T-cell (primary cell): ENCODE measurements around the gene OR14A2. TPM values are rescaled to one million over a fixed set of nuclear protein-coding genes. Genes with fewer than 3 reads are reported as not detected.

Experiments
- ATAC-seq, 4 experiments: fragments of 200-7000 bp in 3 of 4; fragments of 150-1000 bp in 1 of 4; cut with Tn5 transposase; replicated peaks in 1 of 4; 1 replicate in 3 of 4; 2 replicates in 1 of 4; pipeline ENCODE4 v1.10.0; 2021; ENCODE audit warnings: moderate library complexity in 3 of 4, mild to moderate bottlenecking in 2 of 4, moderate number of reproducible peaks in 1 of 4
- CTCF ChIA-PET, 2 donors: fragments of 300-600 bp; sonication (Branson Sonifier 250); formaldehyde crosslinking; loops; one replicate each; lab custom pipeline; 2022; ENCODE audit warnings: antibody characterized with exemption in 2 of 2; lab: Charles Lee
- POLR2A ChIA-PET, 2 donors: fragments of 300-600 bp; sonication (Branson Sonifier 250); formaldehyde crosslinking; loops; one replicate each; lab custom pipeline; 2022; ENCODE audit warnings: antibody characterized with exemption in 2 of 2; lab: Charles Lee
- DNase-seq, 35 experiments: peaks; one replicate each; pipeline versions ENCODE4 v3.0.0 to v3.0.0-alpha.2; 2013 to 2023
- H3K27ac ChIP-seq: one replicate; pipeline ENCODE4 v1.5.1; 2013; ENCODE audit warnings: low read length
- H3K27me3 ChIP-seq, 2 experiments: replicated peaks in 1 of 2; 1 replicate in 1 of 2; 2 replicates in 1 of 2; pipeline versions ENCODE4 v1.6.1 to v1.7.0; 2013; ENCODE audit warnings: low read length in 1 of 2, mixed read lengths in 1 of 2; ENCODE audit not compliant: control insufficient read depth in 2 of 2, insufficient read depth in 2 of 2; ENCODE audit errors: extremely low read depth in 1 of 2
- H3K36me3 ChIP-seq, 2 donors: 1 replicate in 1 of 2; 2 replicates in 1 of 2; pipeline versions ENCODE4 v1.6.1 to v1.7.0; 2013; ENCODE audit warnings: low read length in 1 of 2; ENCODE audit not compliant: control insufficient read depth in 2 of 2, insufficient read depth in 1 of 2; ENCODE audit errors: extremely low read depth in 1 of 2
- H3K4me1 ChIP-seq, 2 experiments: 1 replicate in 1 of 2; 2 replicates in 1 of 2; pipeline versions ENCODE4 v1.6.1 to v1.7.0; 2013; ENCODE audit warnings: low read length in 2 of 2, mixed read lengths in 1 of 2; ENCODE audit not compliant: insufficient read depth in 2 of 2, control insufficient read depth in 1 of 2; ENCODE audit errors: extremely low read depth in 1 of 2
- H3K4me3 ChIP-seq, 2 donors: 1 replicate in 1 of 2; 2 replicates in 1 of 2; pipeline versions ENCODE4 v1.5.1 to v1.7.0; 2013; ENCODE audit warnings: mild to moderate bottlenecking in 2 of 2, low read length in 1 of 2, moderate library complexity in 1 of 2; ENCODE audit not compliant: control insufficient read depth in 1 of 2; ENCODE audit errors: extremely low read depth in 1 of 2
- H3K9me3 ChIP-seq: 2 replicates; pipeline ENCODE4 v1.7.0; 2013
- H3K27ac Mint-ChIP-seq, 2 donors: one replicate each; pipeline ENCODE4 v1.8.0; 2020 to 2021; ENCODE audit warnings: mild to moderate bottlenecking in 2 of 2, mixed read lengths in 2 of 2
- H3K27me3 Mint-ChIP-seq, 2 donors: one replicate each; pipeline ENCODE4 v1.8.0; 2021 to 2022; ENCODE audit warnings: mixed read lengths in 2 of 2
- H3K36me3 Mint-ChIP-seq: one replicate; pipeline ENCODE4 v1.8.0; 2021; ENCODE audit warnings: mixed read lengths
- H3K4me1 Mint-ChIP-seq, 3 donors: one replicate each; pipeline ENCODE4 v1.8.0; 2020 to 2022; ENCODE audit warnings: mixed read lengths in 3 of 3, mild to moderate bottlenecking in 1 of 3
- H3K4me3 Mint-ChIP-seq, 3 donors: one replicate each; pipeline ENCODE4 v1.8.0; 2020 to 2022; ENCODE audit warnings: mild to moderate bottlenecking in 3 of 3, mixed read lengths in 3 of 3, moderate library complexity in 3 of 3
- H3K9me3 Mint-ChIP-seq, 3 donors: one replicate each; pipeline ENCODE4 v1.8.0; 2020 to 2022; ENCODE audit warnings: mixed read lengths in 3 of 3
- WGBS: methylation state at CpG from one replicate; pipeline ENCODE4 v1.1.5; 2013; ENCODE audit warnings: missing lambda C conversion rate; ENCODE audit not compliant: insufficient coverage; 5-methylcytosine and 5-hydroxymethylcytosine counted together
- total RNA-seq, 35 experiments: library from RNA in 6 of 35; stranded (reverse) in 6 of 35; fragments of 120-200 nt in 1 of 35; gene quantifications; one replicate each; pipeline versions ENCODE4 v1.2.1 to v1.2.4 and lab custom pipeline; 2013 to 2026

OR14A2 gene
- total RNA-seq, 5 donors from 2014 or later (not counting 1 experiment from before 2014, with no cell fraction given): not detected

- Mint-ChIP-seq H3K27me3 (no peaks in the 10 kb centered on the region), H3K27ac (no peak within 1 kb of the TSS), H3K9me3 (no peaks in the 10 kb centered on the region), H3K4me1 (no peaks in the 10 kb centered on the region), H3K36me3 (no peaks in the 10 kb centered on the region), H3K4me3 (no peak within 1 kb of the TSS)
- ChIA-PET POLR2A (no interaction called here), CTCF (no interaction called here)
- Histone ChIP-seq H3K9me3 (no peaks in the 10 kb centered on the region), H3K36me3 (no peaks in the 10 kb centered on the region), H3K4me3 (no peak within 1 kb of the TSS), H3K4me1 (no peaks in the 10 kb centered on the region), H3K27ac (no peak within 1 kb of the TSS), H3K27me3 (no peaks in the 10 kb centered on the region)
- DNase-seq (no peak), ATAC-seq (no peak)
- WGBS: no CpG with 5 or more reads among the region's 1 CpG
Measured at GRCh38 chr1:247679639-247680038, 68.3 kb downstream of the OR14A2 start, which contains the start of gene OR13G1. Gene OR13G1, minus strand, starts transcription at chr1:247679739. Its CDS starts 6,698 bp downstream, at chr1:247673041.

Other genes with a start within 250 kb of the OR14A2 start
- not detected for gene OR2C3, start 211.7 kb downstream of the OR14A2 start, total RNA-seq
- under 1 TPM in 4 of 5 donors, not detected in 1; 0.26 to 0.85 (median 0.36) TPM for gene GCSAML, start 199.0 kb downstream of the OR14A2 start, total RNA-seq
- not detected for gene OR2G2, start 159.8 kb downstream of the OR14A2 start, total RNA-seq
- not detected for gene OR2G3, start 142.6 kb downstream of the OR14A2 start, total RNA-seq
- gene OR13G1, start 68.4 kb downstream of the OR14A2 start, total RNA-seq: not detected
- not detected for gene OR6F1, start 31.5 kb downstream of the OR14A2 start, total RNA-seq
- gene OR14K1, start 9.5 kb downstream of the OR14A2 start, total RNA-seq: not detected
- not detected for gene OR1C1, start 12.4 kb upstream of the OR14A2 start, total RNA-seq
- not detected for gene OR14A16, start 76.0 kb upstream of the OR14A2 start, total RNA-seq
- not detected for gene OR11L1, start 93.8 kb upstream of the OR14A2 start, total RNA-seq
- gene TRIM58, start 109.0 kb upstream of the OR14A2 start, total RNA-seq: under 1 TPM; 0.21 to 0.65 (median 0.46) TPM
- gene OR2W3, start 147.4 kb upstream of the OR14A2 start, total RNA-seq: not detected
- not detected for gene OR2T8, start 172.1 kb upstream of the OR14A2 start, total RNA-seq
- not detected for gene OR2AJ1, start 176.7 kb upstream of the OR14A2 start, total RNA-seq
- 1 to 10 TPM in 2 of 5 donors, not detected in 3; 1.2 TPM for gene OR2L8, start 200.7 kb upstream of the OR14A2 start, total RNA-seq
- gene OR2AK2, start 217.1 kb upstream of the OR14A2 start, total RNA-seq: under 1 TPM in 2 of 5 donors, not detected in 3; 0.33 to 0.49 TPM